ENCODE data around the gene TBC1D8.

DNA sequence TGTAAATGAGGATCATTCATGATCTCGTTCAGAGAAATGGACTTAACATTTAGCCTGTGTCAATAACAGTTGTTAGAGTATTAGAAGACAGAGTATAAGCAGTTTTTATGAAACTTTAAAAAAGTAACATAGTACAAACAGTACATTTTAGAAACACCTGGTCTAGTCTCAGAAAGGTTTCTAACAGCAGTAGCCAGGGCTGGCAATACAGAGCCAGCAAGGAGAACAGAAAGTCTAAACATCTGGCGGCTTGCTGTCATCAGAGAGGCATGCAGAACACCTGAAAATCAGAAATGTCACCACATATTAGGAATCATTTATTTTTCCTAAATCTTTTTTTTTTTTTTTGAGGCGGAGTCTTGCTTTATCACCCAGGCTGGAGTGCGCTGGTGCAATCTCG, 99.0 kb downstream of the TBC1D8 start:
- TF ChIP-seq, protein P1, sequence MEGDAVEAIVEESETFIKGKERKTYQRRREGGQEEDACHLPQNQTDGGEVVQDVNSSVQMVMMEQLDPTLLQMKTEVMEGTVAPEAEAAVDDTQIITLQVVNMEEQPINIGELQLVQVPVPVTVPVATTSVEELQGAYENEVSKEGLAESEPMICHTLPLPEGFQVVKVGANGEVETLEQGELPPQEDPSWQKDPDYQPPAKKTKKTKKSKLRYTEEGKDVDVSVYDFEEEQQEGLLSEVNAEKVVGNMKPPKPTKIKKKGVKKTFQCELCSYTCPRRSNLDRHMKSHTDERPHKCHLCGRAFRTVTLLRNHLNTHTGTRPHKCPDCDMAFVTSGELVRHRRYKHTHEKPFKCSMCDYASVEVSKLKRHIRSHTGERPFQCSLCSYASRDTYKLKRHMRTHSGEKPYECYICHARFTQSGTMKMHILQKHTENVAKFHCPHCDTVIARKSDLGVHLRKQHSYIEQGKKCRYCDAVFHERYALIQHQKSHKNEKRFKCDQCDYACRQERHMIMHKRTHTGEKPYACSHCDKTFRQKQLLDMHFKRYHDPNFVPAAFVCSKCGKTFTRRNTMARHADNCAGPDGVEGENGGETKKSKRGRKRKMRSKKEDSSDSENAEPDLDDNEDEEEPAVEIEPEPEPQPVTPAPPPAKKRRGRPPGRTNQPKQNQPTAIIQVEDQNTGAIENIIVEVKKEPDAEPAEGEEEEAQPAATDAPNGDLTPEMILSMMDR (IDR thresholded peaks at IDR 0.05): no peak
- TF ChIP-seq POLR2A (IDR thresholded peaks at IDR 0.05): no peak

Data from body of pancreas (tissue), 4 donors.